NCI-H526 treated with DMSO at 0.1 percent for 48 hours (cell line): ENCODE results near the gene SARNP.
"Not testable (repeated sequence)": the region's sequence is repeated elsewhere in the genome, so short reads cannot be mapped to it uniquely, and the experiment has no call there.

Source experiments
- DNase-seq: peaks from one replicate; lab custom pipeline; 2025; lab: John Stamatoyannopoulos, UW

The SARNP gene

DNA sequence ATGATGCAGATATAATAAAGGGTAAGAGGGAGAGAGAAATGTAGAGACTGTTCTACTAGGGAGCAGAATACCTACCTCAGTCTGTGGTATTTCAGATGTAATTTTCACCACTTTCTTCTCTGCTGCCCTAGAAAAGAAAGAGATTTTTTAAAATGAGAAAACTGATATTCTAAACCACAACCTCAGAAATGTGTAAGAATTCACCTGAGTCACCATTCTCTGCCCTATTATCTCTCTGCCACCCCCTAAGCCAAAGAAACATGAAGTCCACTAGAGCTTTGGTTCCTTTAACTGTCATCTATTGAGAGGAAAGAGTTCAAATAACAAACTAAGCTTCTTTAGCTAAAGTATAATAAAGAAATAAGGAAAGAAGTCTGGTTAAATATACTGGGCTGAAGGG lies 21.6 kb downstream of the SARNP start:
- no peak for DNase-seq

DNA sequence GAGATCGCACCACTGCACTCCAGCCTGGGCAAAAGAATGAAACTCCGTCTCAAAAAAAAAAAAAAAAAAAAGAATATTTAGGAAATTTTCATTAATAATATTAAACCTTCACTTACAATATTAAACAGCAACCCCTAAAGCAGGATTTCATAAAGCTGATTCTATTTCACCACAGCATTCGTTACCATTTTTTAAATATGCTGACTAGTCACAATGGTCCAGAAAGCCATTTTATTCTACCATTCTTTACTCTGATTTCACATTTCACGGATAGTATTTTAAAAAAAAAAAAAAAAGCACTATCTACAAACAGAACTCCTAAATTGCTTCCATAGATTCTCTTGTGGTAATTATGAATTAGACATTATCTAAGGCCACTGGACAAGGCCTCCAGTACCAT lies 27.6 kb downstream of the SARNP start:
- no peak for DNase-seq

DNA sequence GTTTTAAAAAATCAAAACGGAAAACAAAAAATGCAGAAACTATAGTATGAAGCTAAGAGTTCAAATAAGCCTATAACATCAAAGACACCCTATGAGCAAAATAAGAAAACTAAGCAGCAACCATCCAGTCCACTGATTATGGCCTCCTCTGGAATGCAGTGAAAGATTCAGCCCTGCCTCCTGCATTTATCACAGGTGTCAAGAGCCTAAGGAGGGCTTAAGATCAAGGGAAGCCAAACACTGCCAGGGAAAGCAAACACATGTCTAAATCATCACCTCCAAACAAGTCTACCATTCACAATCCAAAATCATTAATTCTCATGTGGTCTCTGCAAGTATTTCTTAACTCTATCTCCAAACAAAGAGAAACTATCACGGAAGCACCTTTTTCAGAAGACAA lies 28.4 kb downstream of the SARNP start:
- no peak for DNase-seq

DNA sequence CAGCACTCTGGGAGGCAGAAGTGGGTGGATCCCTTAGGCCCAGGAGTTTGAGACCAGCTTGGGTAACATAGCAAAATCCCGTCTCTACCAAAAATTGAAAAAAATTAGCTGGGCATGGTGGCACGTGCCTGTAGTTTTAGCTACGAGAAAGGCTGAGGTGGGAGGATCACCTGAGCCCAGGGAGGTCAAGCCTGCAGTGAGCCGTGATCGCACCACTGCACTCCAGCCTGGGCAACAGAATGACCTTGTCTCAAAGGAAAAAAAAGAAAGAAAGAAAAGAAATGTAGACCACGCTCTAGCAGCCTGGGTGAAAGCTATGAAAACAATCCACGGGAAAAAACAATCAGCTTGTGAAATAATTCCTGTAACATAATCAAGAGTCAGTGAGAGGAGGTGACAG lies 29.0 kb downstream of the SARNP start:
- DNase-seq: no peak

DNA sequence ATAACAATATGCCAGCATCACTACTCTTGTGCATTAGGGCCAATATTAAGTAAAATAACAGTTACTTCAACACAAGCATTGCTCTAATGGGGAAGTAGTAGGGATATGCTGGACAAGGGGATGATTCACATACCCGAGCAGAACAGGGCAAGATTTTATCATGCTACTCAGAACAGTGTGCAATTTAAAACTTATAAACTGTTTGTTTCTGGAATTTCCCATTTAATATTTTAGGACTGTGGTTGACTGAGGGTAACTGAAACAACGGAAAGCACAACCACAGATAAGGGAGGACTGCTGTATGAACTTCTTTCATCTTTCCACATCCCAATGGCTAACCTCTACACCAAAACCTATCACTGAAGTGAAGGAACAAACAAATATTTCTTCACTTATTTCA lies 36.8 kb downstream of the SARNP start:
- no peak for DNase-seq

- DNase-seq: no peak
Observed at GRCh38 chr12:55777856-55778255, 39.7 kb downstream of the SARNP start.

- DNase-seq: no peak
Observed at GRCh38 chr12:55771736-55772135, 45.8 kb downstream of the SARNP start.

GRCh38 chr12:55767156-55767555 lies 50.4 kb downstream of the SARNP start:
- no peak for DNase-seq

GRCh38 chr12:55765736-55766290 lies 51.7 kb downstream of the SARNP start:
- no peak for DNase-seq

GRCh38 chr12:55762646-55763045 lies 54.9 kb downstream of the SARNP start:
- no peak for DNase-seq

- no peak for DNase-seq
Observed at GRCh38 chr12:55760663-55761062, 56.9 kb downstream of the SARNP start.

DNA sequence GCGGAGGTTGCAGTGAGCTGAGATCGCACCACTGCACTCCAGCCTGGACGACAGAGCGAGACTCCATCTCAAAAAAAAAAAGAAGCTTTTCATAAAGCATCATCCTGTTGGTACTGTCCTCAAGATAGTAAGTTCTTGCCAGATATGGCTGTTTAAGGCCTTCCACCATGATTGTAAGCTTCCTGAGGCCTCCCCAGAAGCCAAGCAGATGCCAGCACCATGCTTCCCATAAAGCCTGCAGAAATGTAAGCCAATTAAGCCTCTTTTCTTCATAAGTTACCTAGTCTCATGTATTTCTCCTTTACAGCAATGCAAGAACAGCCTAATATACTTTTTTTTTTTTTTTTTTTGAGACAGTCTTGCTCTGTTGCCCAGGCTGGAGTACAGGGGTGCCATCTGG lies 58.9 kb downstream of the SARNP start:
- DNase-seq: not testable (repeated sequence)

DNA sequence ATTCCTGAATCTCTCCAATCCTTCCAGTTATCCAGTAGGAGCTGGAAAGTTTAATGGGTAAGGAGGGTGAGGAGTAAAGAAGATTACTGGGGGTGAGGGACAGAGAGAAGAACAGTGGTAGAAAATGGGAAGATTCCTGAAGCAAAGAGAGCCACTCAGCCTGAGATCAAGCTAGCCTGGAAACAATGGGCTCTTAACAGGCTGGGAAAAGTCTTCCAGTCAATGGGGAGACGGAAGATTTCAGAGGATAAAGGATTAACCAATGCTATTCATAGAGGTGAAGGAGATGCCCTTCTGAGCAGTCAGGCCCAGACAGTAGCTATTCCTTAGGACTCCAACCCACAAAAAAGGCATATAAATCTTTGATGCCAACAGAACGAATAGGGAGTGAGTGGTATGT lies 59.8 kb downstream of the SARNP start:
- no peak for DNase-seq

DNA sequence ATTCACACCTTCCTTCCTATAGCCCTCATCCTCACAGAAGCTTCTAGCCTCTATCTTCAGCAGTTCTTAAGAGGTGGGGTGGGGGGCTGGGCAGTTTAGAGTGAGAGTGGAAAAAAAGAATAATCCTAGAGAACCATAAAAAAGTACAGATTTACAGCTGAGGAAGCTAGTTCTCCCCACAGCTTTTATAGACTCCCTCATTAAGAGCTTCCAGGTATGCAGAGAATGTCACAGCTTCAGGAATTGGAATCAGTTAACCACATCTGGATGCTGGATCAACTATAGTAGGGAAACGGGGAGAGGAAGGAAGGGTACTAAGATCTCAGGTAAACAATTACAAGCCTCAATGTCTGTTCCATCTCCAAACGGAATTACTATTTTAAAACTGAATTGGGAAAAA lies 62.3 kb downstream of the SARNP start:
- DNase-seq: no peak

GRCh38 chr12:55748230-55748993 lies 69.1 kb downstream of the SARNP start:
- DNase-seq: no peak

- no peak for DNase-seq
Observed at GRCh38 chr12:55746913-55747231, 70.7 kb downstream of the SARNP start.

DNA sequence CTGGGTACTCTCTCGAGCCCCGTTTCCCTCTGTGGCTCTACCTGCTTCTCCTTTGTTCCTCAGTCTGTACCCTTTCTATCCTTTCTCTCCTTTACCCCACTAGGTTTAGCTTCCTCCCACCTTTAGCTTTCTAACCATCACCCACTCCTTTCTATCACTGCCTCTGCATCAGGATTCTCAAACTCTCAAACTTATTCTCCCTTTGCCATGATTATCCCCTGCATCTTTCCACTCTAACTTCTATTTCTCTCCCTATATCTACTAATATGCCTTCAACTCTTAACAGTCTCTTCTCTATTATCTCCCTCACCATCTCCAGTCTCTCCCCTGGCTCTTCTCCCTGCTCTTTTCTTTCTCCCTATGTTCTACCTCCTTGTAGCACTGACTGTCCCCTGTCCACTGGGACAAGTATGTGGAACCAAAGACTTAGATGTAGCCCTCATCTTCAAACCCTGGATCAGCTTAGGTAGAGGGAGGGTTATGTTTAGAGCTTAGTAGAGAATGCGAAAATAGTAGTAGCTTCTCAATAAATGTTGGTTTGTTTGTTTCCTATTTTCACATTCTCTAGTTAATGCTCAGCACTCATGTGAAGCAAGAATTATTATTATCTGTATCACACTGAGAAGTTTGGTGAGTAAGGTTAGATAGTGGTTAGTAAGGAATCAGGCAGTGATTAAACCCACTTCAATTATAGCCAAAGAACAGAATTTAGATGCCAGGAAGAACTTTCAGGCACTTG lies 71.2 kb downstream of the SARNP start:
- no peak for DNase-seq

- DNase-seq: peak; percentile 89
Observed at GRCh38 chr12:55745361-55746173, 72.0 kb downstream of the SARNP start.

- DNase-seq: no peak
Observed at GRCh38 chr12:55744340-55745030, 73.0 kb downstream of the SARNP start.

GRCh38 chr12:55743406-55744339 lies 73.9 kb downstream of the SARNP start:
- DNase-seq: no peak
